IMR-90 (cell line): ENCODE measurements around the gene WDFY2. TPM values are rescaled to one million over a fixed set of nuclear protein-coding genes. Genes with fewer than 3 reads are reported as not detected.
A peak's percentile ranks its signal among the peaks of the same experiment; 100 is the strongest.

Source experiments
- ATAC-seq: fragments of 200-7000 bp; cut with Tn5 transposase; 2 replicates; pipeline ENCODE4 v1.9.1; 2020; ENCODE audit warnings: low read depth, mild to moderate bottlenecking, moderate library complexity
- BruUV-seq: library from RNA; stranded (reverse); fragments of 400-500 nt; replicated peaks from 2 replicates; lab custom pipeline; 2021; lab: Mats Ljungman, UMichigan
- CTCF ChIA-PET: fragments of 300-600 bp; formaldehyde crosslinking; extraction: SDS; loops from one replicate; lab custom pipeline; 2021; ENCODE audit warnings: antibody characterized with exemption; lab: Yijun Ruan, JAX
- POLR2A ChIA-PET: fragments of 300-600 bp; sonication (Branson Sonifier 250); formaldehyde crosslinking; loops from one replicate; lab custom pipeline; 2022; ENCODE audit warnings: antibody characterized with exemption; ENCODE audit not compliant: unreplicated experiment; lab: Charles Lee
- DNase-seq: peaks from one replicate; pipeline ENCODE4 v3.0.0; 2013
- H2AFZ ChIP-seq: replicated peaks from 2 replicates; pipeline ENCODE3; 2013; ENCODE audit warnings: low read length, mild to moderate bottlenecking; ENCODE audit not compliant: poor library complexity
- H2AK5ac ChIP-seq: 2 replicates; pipeline ENCODE4 v1.6.1; 2013; ENCODE audit warnings: low read depth, low read length, inconsistent platforms
- H2AK9ac ChIP-seq: replicated peaks from 2 replicates; pipeline ENCODE3; 2013; ENCODE audit warnings: mild to moderate bottlenecking, low read depth, low read length, moderate library complexity; ENCODE audit not compliant: poor library complexity
- H2BK120ac ChIP-seq: 2 replicates; pipeline ENCODE4 v1.6.1; 2013; ENCODE audit warnings: low read depth, low read length, inconsistent platforms
- H2BK15ac ChIP-seq: 3 replicates; pipeline ENCODE4 v1.6.1; 2013; ENCODE audit warnings: low read depth, low read length, inconsistent platforms
- H2BK20ac ChIP-seq: 2 replicates; pipeline ENCODE4 v1.6.1; 2013; ENCODE audit warnings: low read depth, mild to moderate bottlenecking, inconsistent platforms, low read length, moderate library complexity
- H2BK5ac ChIP-seq: 2 replicates; pipeline ENCODE4 v1.6.1; 2013; ENCODE audit warnings: mild to moderate bottlenecking, low read depth, low read length, inconsistent platforms; ENCODE audit not compliant: poor library complexity, severe bottlenecking
- H3K14ac ChIP-seq: replicated peaks from 2 replicates; pipeline ENCODE4 v1.6.1; 2013; ENCODE audit warnings: low read depth, low read length, inconsistent platforms
- H3K18ac ChIP-seq: 2 replicates; pipeline ENCODE4 v1.6.1; 2013; ENCODE audit warnings: low read depth, low read length, control low read depth
- H3K23ac ChIP-seq: 2 replicates; pipeline ENCODE4 v1.6.1; 2013; ENCODE audit warnings: low read depth, low read length, inconsistent platforms
- H3K27ac ChIP-seq: 2 replicates; pipeline ENCODE4 v1.5.1; 2013; ENCODE audit warnings: mild to moderate bottlenecking, control low read depth, low read length; ENCODE audit not compliant: insufficient read depth
- H3K27me3 ChIP-seq: 2 replicates; pipeline ENCODE4 v1.6.1; 2013; ENCODE audit warnings: low read length; ENCODE audit not compliant: control insufficient read depth, insufficient read depth
- H3K36me3 ChIP-seq: 2 replicates; pipeline ENCODE4 v1.6.1; 2013; ENCODE audit warnings: low read length, mixed read lengths; ENCODE audit not compliant: control insufficient read depth, insufficient read depth
- H3K4ac ChIP-seq: 2 replicates; pipeline ENCODE4 v1.6.1; 2013; ENCODE audit warnings: low read depth, low read length, inconsistent platforms
- H3K4me1 ChIP-seq: 2 replicates; pipeline ENCODE4 v1.6.1; 2013; ENCODE audit warnings: low read length, mixed read lengths; ENCODE audit not compliant: control insufficient read depth, insufficient read depth
- H3K4me2 ChIP-seq: 2 replicates; pipeline ENCODE4 v1.6.1; 2013; ENCODE audit warnings: low read depth, mild to moderate bottlenecking, control low read depth, low read length, moderate library complexity
- H3K4me3 ChIP-seq: 2 replicates; pipeline ENCODE4 v1.5.1; 2013; ENCODE audit warnings: low read depth, mild to moderate bottlenecking, control low read depth, low read length, moderate library complexity; ENCODE audit not compliant: insufficient read depth
- H3K56ac ChIP-seq: 2 replicates; pipeline ENCODE4 v1.6.1; 2013; ENCODE audit warnings: low read length, inconsistent platforms; ENCODE audit not compliant: insufficient read depth; ENCODE audit errors: extremely low read depth
- H3K79me1 ChIP-seq, 2 experiments: 2 replicates each; pipeline ENCODE4 v1.6.1; 2013; ENCODE audit warnings: low read length in 2 of 2, inconsistent platforms in 1 of 2, low read depth in 1 of 2
- H3K9ac ChIP-seq: 2 replicates; pipeline ENCODE4 v1.6.1; 2013; ENCODE audit warnings: low read depth, low read length, control low read depth
- H3K9me1 ChIP-seq: 2 replicates; pipeline ENCODE4 v1.6.1; 2013; ENCODE audit warnings: low read length, inconsistent platforms; ENCODE audit not compliant: insufficient read depth
- H3K9me3 ChIP-seq: 2 replicates; pipeline ENCODE4 v1.6.1; 2013; ENCODE audit warnings: low read length; ENCODE audit not compliant: control insufficient read depth, insufficient read depth
- H4K20me1 ChIP-seq: 2 replicates; pipeline ENCODE4 v1.6.1; 2013; ENCODE audit warnings: low read length, inconsistent platforms; ENCODE audit not compliant: insufficient read depth
- H4K5ac ChIP-seq: 2 replicates; pipeline ENCODE4 v1.6.1; 2013; ENCODE audit warnings: mild to moderate bottlenecking, low read depth, low read length, control low read depth
- H4K8ac ChIP-seq, 2 experiments: 2 replicates each; pipeline ENCODE4 v1.6.1; 2013; ENCODE audit warnings: low read depth in 2 of 2, low read length in 2 of 2, control low read depth in 1 of 2, inconsistent platforms in 1 of 2
- H4K91ac ChIP-seq: 2 replicates; pipeline ENCODE4 v1.6.1; 2013; ENCODE audit warnings: low read depth, low read length, inconsistent platforms; ENCODE audit not compliant: insufficient read depth
- BHLHE40 ChIP-seq: fragments of 150-350 bp; IDR thresholded peaks from 2 replicates; pipeline ENCODE4 v1.6.1; 2016; ENCODE audit warnings: mild to moderate bottlenecking, low read depth, low read length
- CEBPB ChIP-seq: IDR thresholded peaks from 2 replicates; pipeline ENCODE4 v1.6.1; 2012; ENCODE audit warnings: low read depth, low read length, improper control_type of control experiment
- CTCF ChIP-seq: conservative IDR thresholded peaks from 2 replicates; pipeline ENCODE4 v1.5.1; 2012; ENCODE audit warnings: mild to moderate bottlenecking, low read depth, low read length, improper control_type of control experiment
- ELK1 ChIP-seq: fragments of 150-350 bp; IDR thresholded peaks from 2 replicates; pipeline ENCODE4 v1.6.1; 2016; ENCODE audit warnings: low read depth, mild to moderate bottlenecking, low read length, moderate library complexity, borderline replicate concordance
- FOS ChIP-seq: fragments of 150-350 bp; IDR thresholded peaks from 2 replicates; pipeline ENCODE4 v1.6.1; 2016; ENCODE audit warnings: low read depth, low read length
- MAFK ChIP-seq: IDR thresholded peaks from 2 replicates; pipeline ENCODE4 v1.6.1; 2012; ENCODE audit warnings: low read depth, low read length, improper control_type of control experiment
- MAZ ChIP-seq: IDR thresholded peaks from 2 replicates; pipeline ENCODE4 v1.6.1; 2012; ENCODE audit warnings: low read depth, mild to moderate bottlenecking, low read length, improper control_type of control experiment, moderate library complexity, borderline replicate concordance
- MXI1 ChIP-seq: IDR thresholded peaks from 2 replicates; pipeline ENCODE4 v1.6.1; 2012; ENCODE audit warnings: low read depth, mild to moderate bottlenecking, low read length, moderate library complexity, borderline replicate concordance
- NFE2L2 ChIP-seq: fragments of 150-350 bp; IDR thresholded peaks from 2 replicates; pipeline ENCODE4 v1.6.1; 2016; ENCODE audit warnings: low read depth, mild to moderate bottlenecking, low read length
- POLR2A ChIP-seq: IDR thresholded peaks from 2 replicates; pipeline ENCODE4 v1.6.1; 2012; ENCODE audit warnings: mild to moderate bottlenecking, low read depth, low read length
- RAD21 ChIP-seq: IDR thresholded peaks from 2 replicates; pipeline ENCODE4 v1.6.1; 2012; ENCODE audit warnings: low read length, improper control_type of control experiment
- RCOR1 ChIP-seq: IDR thresholded peaks from 2 replicates; pipeline ENCODE4 v1.6.1; 2012; ENCODE audit warnings: mild to moderate bottlenecking, low read length, improper control_type of control experiment; ENCODE audit not compliant: insufficient replicate concordance
- RFX5 ChIP-seq: IDR thresholded peaks from 2 replicates; pipeline ENCODE4 v1.8.0; 2012; ENCODE audit warnings: low read depth, mild to moderate bottlenecking, low read length, moderate library complexity
- SMC3 ChIP-seq: fragments of 150-350 bp; IDR thresholded peaks from 2 replicates; pipeline ENCODE4 v1.6.1; 2016; ENCODE audit warnings: low read depth, mild to moderate bottlenecking, antibody characterized with exemption, low read length, moderate library complexity
- USF2 ChIP-seq: fragments of 150-350 bp; IDR thresholded peaks from 2 replicates; pipeline ENCODE4 v1.6.1; 2017; ENCODE audit warnings: mild to moderate bottlenecking, antibody characterized with exemption, low read length, low read depth
- WGBS, 2 experiments: methylation state at CpG; one replicate each; pipeline versions ENCODE4 v1.1.5 to v1.1.7; 2013; ENCODE audit warnings: missing lambda C conversion rate in 2 of 2; ENCODE audit not compliant: insufficient read length in 1 of 2; ENCODE audit errors: extremely low coverage in 2 of 2; 5-methylcytosine and 5-hydroxymethylcytosine counted together
- dilution Hi-C: fragments of 300-500 bp; cut with HindIII; formaldehyde crosslinking; loops from one replicate; pipeline ENCODE4 v1.14.3; 2018; ENCODE audit warnings: low sequenced_read_pairs; ENCODE audit not compliant: unreplicated experiment
- in situ Hi-C: fragments of 300-500 bp; cut with MboI; formaldehyde crosslinking; loops from 3 replicates; pipeline ENCODE4 v1.14.3; 2019; ENCODE audit warnings: low sequenced_read_pairs, inconsistent platforms, mixed read lengths
- intact Hi-C: fragments of 100-400 bp; cut with micrococcal nuclease; formaldehyde crosslinking; loops from 2 replicates; pipeline ENCODE4 v1.10.0; 2022
- polyA plus RNA-seq, 3 experiments: library from polyadenylated mRNA; depleted of rRNA; stranded (reverse); fragments of >200 nt; gene quantifications; 2 replicates each; pipeline ENCODE4 v1.2.3, GENCODE V29; 2012; ENCODE audit warnings: low replicate concordance in 1 of 3
- total RNA-seq: library from RNA; depleted of rRNA; stranded (reverse); fragments of >200 nt; gene quantifications from 2 replicates; pipeline ENCODE4 v1.2.3, GENCODE V29; 2012

WDFY2 gene
- total and polyA plus RNA-seq, 2 of the 4 experiments (the other 2 are of a cell fraction): 4.3 to 5.4 TPM

GRCh38 chr13:51629491-51630287 lies 45.4 kb downstream of the WDFY2 start:
- Histone ChIP-seq H3K18ac (no peak overlapping the region), H2AK9ac (no peak overlapping the region), H4K5ac (no peak overlapping the region), H3K9me3 (no peaks in the 10 kb centered on the region), H3K36me3 (no peaks in the 10 kb centered on the region), H4K20me1 (no peaks in the 10 kb centered on the region), H4K8ac (no peak overlapping the region), H3K4me1 (peaks cover 15% of the 10 kb centered on the region), H2BK20ac (no peak overlapping the region), H3K14ac (no peak overlapping the region), H2BK120ac (no peak overlapping the region), H2AFZ (no peak overlapping the region), H3K9me1 (peaks cover 10% of the 10 kb centered on the region), H3K79me1 (peaks cover 22 to 69% of the 10 kb centered on the region in 2 experiments), H3K9ac (no peak overlapping the region), H3K23ac (no peak overlapping the region; the same call in 1 of the 2 replicates), H3K56ac (no peak overlapping the region), H3K27me3 (no peaks in the 10 kb centered on the region), H2AK5ac (no peak overlapping the region), H3K4me3 (no peak overlapping the region), H3K27ac (no peak overlapping the region), H3K4me2 (no peak overlapping the region), H2BK5ac (peak overlapping the region; percentile 55), H2BK15ac (no peak overlapping the region), H4K91ac (no peak overlapping the region), H3K4ac (peak overlapping the region; percentile 38; the same call in 1 of the 2 replicates)
- dilution Hi-C loops: no loop called here
- in situ Hi-C loops: no loop called here
- no TSS peak for BruUV-seq
- POLR2A ChIA-PET: no interaction called here
- ATAC-seq (no peak), DNase-seq (no peak)
- no CpG with 5 or more reads among the region's 2 CpGs for WGBS, 2 experiments
- intact Hi-C loops: loop anchor here (5.0 kb wide), 1 partner anchor 37 kb away; no protein-coding TSS in a partner anchor
- CTCF ChIA-PET: interaction anchor here (0.6 to 0.9 kb wide), 2 partner anchors 15 kb away, joined by 3 to 7 read pairs; no protein-coding TSS in a partner anchor
- TF ChIP-seq RAD21 (no peak), CTCF (no peak), NFE2L2 (no peak), MXI1 (no peak), MAFK (no peak), RFX5 (no peak), CEBPB (no peak), POLR2A (no peak), SMC3 (no peak), MAZ (no peak), RCOR1 (no peak), ELK1 (no peak), USF2 (no peak), BHLHE40 (no peak), FOS (no peak)
